KMS-11 (cell line): Measurements from ENCODE around the gene BABAM2.

ENCODE experiments used
- H2AFZ ChIP-seq: fragments of 200-600 bp; sonication (generic); 2 replicates; pipeline ENCODE4 v1.6.1; 2016; ENCODE audit warnings: antibody characterized with exemption, mixed run types, low read depth
- H3K27ac ChIP-seq: fragments of 200-600 bp; sonication (generic); 2 replicates; pipeline ENCODE4 v1.6.1; 2016; ENCODE audit warnings: mild to moderate bottlenecking, mixed run types
- H3K27me3 ChIP-seq: fragments of 200-600 bp; sonication (generic); 2 replicates; pipeline ENCODE4 v1.6.1; 2017; ENCODE audit warnings: mild to moderate bottlenecking, low read depth, mixed run types, moderate library complexity; ENCODE audit not compliant: insufficient read depth
- H3K36me3 ChIP-seq: fragments of 200-600 bp; sonication (generic); 2 replicates; pipeline ENCODE4 v1.6.1; 2017; ENCODE audit warnings: mild to moderate bottlenecking, mixed run types; ENCODE audit not compliant: insufficient read depth
- H3K4me1 ChIP-seq: fragments of 200-600 bp; sonication (generic); 2 replicates; pipeline ENCODE4 v1.6.1; 2016; ENCODE audit warnings: mild to moderate bottlenecking, low read depth, mixed run types; ENCODE audit not compliant: poor library complexity, severe bottlenecking
- H3K4me2 ChIP-seq: fragments of 200-600 bp; sonication (generic); 2 replicates; pipeline ENCODE4 v1.7.0; 2016; ENCODE audit warnings: mild to moderate bottlenecking, mixed run types
- H3K4me3 ChIP-seq: fragments of 200-600 bp; sonication (generic); IDR thresholded peaks from 2 replicates; pipeline ENCODE4 v1.6.1; 2017; ENCODE audit warnings: low read depth, low read length, mixed read lengths; ENCODE audit not compliant: insufficient read depth
- H3K79me2 ChIP-seq: fragments of 200-600 bp; sonication (generic); 2 replicates; pipeline ENCODE4 v1.6.1; 2016; ENCODE audit warnings: low read depth, mixed run types; ENCODE audit not compliant: insufficient read depth
- H3K9ac ChIP-seq: fragments of 200-600 bp; sonication (generic); 2 replicates; pipeline ENCODE4 v1.6.1; 2016; ENCODE audit warnings: mild to moderate bottlenecking, mixed run types
- H4K20me1 ChIP-seq: fragments of 200-600 bp; sonication (generic); 2 replicates; pipeline ENCODE4 v1.6.1; 2016; ENCODE audit warnings: mild to moderate bottlenecking, mixed run types; ENCODE audit not compliant: insufficient read depth
- CTCF ChIP-seq: fragments of 200-600 bp; sonication (generic); conservative IDR thresholded peaks from 2 replicates; pipeline ENCODE4 v1.6.1; 2017; ENCODE audit warnings: low read depth, mild to moderate bottlenecking, antibody characterized with exemption, low read length, moderate library complexity, mixed read lengths

The BABAM2 gene

GRCh38 chr2:28193630-28194403, 303.3 kb downstream of the BABAM2 start:
- Histone ChIP-seq H3K4me2 (no peak overlapping the region), H3K27ac (no peak overlapping the region)
- no peak for TF ChIP-seq CTCF

GRCh38 chr2:28199995-28200679, 309.6 kb downstream of the BABAM2 start:
- Histone ChIP-seq H3K4me3 (no peak overlapping the region), H3K79me2 (no peaks in the 10 kb centered on the region), H3K9ac (no peak overlapping the region), H3K4me1 (no peaks in the 10 kb centered on the region), H4K20me1 (no peaks in the 10 kb centered on the region), H3K36me3 (no peaks in the 10 kb centered on the region), H2AFZ (no peak overlapping the region), H3K27ac (no peak overlapping the region), H3K4me2 (no peak overlapping the region), H3K27me3 (no peaks in the 10 kb centered on the region)
- no peak for TF ChIP-seq CTCF

More at GRCh38 chr2:28193630-28194403, 303.3 kb downstream of the BABAM2 start:
- H3K27me3 ChIP-seq, result no peaks in the 10 kb centered on the region
- H2AFZ ChIP-seq, result no peak overlapping the region
- no peak overlapping the region for H3K9ac ChIP-seq
- no peaks in the 10 kb centered on the region for H3K79me2 ChIP-seq
- no peak overlapping the region for H3K4me3 ChIP-seq
- H3K4me1 ChIP-seq, result no peaks in the 10 kb centered on the region
- H4K20me1 ChIP-seq, result no peaks in the 10 kb centered on the region
- no peaks in the 10 kb centered on the region for H3K36me3 ChIP-seq

GRCh38 chr2:28201671-28202180, 311.2 kb downstream of the BABAM2 start:
- no peaks in the 10 kb centered on the region for H3K4me1 ChIP-seq
- TF ChIP-seq CTCF, result no peak
- H2AFZ ChIP-seq, result no peak overlapping the region
- no peak overlapping the region for H3K4me2 ChIP-seq
- no peak overlapping the region for H3K4me3 ChIP-seq
- H3K27ac ChIP-seq, result no peak overlapping the region
- H3K36me3 ChIP-seq, result no peaks in the 10 kb centered on the region
- no peaks in the 10 kb centered on the region for H3K79me2 ChIP-seq
- no peaks in the 10 kb centered on the region for H3K27me3 ChIP-seq
- no peaks in the 10 kb centered on the region for H4K20me1 ChIP-seq
- no peak overlapping the region for H3K9ac ChIP-seq

GRCh38 chr2:28202719-28203118, 312.2 kb downstream of the BABAM2 start:
- Histone ChIP-seq H3K4me2 (no peak overlapping the region), H3K9ac (no peak overlapping the region), H3K36me3 (no peaks in the 10 kb centered on the region), H3K27me3 (no peaks in the 10 kb centered on the region), H4K20me1 (no peaks in the 10 kb centered on the region), H3K79me2 (no peaks in the 10 kb centered on the region), H3K27ac (no peak overlapping the region), H3K4me3 (no peak overlapping the region), H2AFZ (no peak overlapping the region), H3K4me1 (no peaks in the 10 kb centered on the region)
- no peak for TF ChIP-seq CTCF
